ENCODE results near the gene FSTL4. TPM values are rescaled to one million over a fixed set of nuclear protein-coding genes. Genes with fewer than 3 reads are reported as not detected.

The FSTL4 gene
- polyA plus RNA-seq, 1 donor from 2014 or later, result 0.57 TPM

DNA sequence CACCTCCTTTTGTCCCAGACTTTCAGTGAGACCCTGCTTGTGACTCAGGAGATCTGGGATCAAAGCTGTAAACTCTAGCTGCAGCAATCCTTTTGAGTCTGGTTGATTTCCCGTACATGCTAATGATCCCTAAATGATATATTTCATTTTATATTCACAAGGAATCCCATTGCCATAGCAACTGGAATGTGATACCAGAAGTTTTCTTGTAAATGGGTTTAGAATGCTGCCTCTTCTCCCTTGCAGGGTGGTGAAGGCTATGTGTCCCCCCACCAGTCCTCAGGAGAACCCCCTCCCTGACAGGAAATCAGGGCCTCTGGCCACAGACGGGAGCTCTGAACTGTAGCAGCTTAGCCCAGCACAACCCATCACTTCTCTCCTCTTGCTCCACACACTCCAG lies 215.0 kb downstream of the FSTL4 start:
- Histone ChIP-seq H3K27ac (ENCODE audit: low read length) (no peak overlapping the region), H3F3A (ENCODE audit: insufficient read depth, low read length, poor library complexity, severe bottlenecking) (no peaks in the 10 kb centered on the region), H2AFZ (ENCODE audit: low read depth, low read length) (no peak overlapping the region), H4K20me1 (ENCODE audit: insufficient read depth) (no peaks in the 10 kb centered on the region), H3K9ac (ENCODE audit: low read length) (no peak overlapping the region), H3K27me3 (ENCODE audit: insufficient read depth, low read depth, low read length) (no peaks in the 10 kb centered on the region), H3K4me3 (ENCODE audit: low read length) (no peak overlapping the region), H3K9me3 (ENCODE audit: low read length) (no peaks in the 10 kb centered on the region), H3K79me2 (replicated peaks; ENCODE audit: insufficient read depth, low read length) (no peaks in the 10 kb centered on the region), H3K36me3 (ENCODE audit: insufficient read depth, low read length) (no peaks in the 10 kb centered on the region), H3K4me2 (ENCODE audit: low read length) (peak overlapping the region; percentile 27), H3K9me2 (ENCODE audit: insufficient read depth, low read length) (no peaks in the 10 kb centered on the region)
- no peak for TF ChIP-seq MXI1 (conservative IDR thresholded peaks at IDR 0.05; ENCODE audit: poor library complexity, severe bottlenecking)
- TF ChIP-seq, protein P1, sequence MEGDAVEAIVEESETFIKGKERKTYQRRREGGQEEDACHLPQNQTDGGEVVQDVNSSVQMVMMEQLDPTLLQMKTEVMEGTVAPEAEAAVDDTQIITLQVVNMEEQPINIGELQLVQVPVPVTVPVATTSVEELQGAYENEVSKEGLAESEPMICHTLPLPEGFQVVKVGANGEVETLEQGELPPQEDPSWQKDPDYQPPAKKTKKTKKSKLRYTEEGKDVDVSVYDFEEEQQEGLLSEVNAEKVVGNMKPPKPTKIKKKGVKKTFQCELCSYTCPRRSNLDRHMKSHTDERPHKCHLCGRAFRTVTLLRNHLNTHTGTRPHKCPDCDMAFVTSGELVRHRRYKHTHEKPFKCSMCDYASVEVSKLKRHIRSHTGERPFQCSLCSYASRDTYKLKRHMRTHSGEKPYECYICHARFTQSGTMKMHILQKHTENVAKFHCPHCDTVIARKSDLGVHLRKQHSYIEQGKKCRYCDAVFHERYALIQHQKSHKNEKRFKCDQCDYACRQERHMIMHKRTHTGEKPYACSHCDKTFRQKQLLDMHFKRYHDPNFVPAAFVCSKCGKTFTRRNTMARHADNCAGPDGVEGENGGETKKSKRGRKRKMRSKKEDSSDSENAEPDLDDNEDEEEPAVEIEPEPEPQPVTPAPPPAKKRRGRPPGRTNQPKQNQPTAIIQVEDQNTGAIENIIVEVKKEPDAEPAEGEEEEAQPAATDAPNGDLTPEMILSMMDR (IDR thresholded peaks at IDR 0.05; ENCODE audit: poor library complexity, severe bottlenecking), result no peak
- TF ChIP-seq, protein P2, sequence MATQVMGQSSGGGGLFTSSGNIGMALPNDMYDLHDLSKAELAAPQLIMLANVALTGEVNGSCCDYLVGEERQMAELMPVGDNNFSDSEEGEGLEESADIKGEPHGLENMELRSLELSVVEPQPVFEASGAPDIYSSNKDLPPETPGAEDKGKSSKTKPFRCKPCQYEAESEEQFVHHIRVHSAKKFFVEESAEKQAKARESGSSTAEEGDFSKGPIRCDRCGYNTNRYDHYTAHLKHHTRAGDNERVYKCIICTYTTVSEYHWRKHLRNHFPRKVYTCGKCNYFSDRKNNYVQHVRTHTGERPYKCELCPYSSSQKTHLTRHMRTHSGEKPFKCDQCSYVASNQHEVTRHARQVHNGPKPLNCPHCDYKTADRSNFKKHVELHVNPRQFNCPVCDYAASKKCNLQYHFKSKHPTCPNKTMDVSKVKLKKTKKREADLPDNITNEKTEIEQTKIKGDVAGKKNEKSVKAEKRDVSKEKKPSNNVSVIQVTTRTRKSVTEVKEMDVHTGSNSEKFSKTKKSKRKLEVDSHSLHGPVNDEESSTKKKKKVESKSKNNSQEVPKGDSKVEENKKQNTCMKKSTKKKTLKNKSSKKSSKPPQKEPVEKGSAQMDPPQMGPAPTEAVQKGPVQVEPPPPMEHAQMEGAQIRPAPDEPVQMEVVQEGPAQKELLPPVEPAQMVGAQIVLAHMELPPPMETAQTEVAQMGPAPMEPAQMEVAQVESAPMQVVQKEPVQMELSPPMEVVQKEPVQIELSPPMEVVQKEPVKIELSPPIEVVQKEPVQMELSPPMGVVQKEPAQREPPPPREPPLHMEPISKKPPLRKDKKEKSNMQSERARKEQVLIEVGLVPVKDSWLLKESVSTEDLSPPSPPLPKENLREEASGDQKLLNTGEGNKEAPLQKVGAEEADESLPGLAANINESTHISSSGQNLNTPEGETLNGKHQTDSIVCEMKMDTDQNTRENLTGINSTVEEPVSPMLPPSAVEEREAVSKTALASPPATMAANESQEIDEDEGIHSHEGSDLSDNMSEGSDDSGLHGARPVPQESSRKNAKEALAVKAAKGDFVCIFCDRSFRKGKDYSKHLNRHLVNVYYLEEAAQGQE (IDR thresholded peaks at IDR 0.05; ENCODE audit: borderline replicate concordance), result no peak
- TF ChIP-seq SMC3 (conservative IDR thresholded peaks at IDR 0.05; ENCODE audit: poor library complexity), result no peak

DNA sequence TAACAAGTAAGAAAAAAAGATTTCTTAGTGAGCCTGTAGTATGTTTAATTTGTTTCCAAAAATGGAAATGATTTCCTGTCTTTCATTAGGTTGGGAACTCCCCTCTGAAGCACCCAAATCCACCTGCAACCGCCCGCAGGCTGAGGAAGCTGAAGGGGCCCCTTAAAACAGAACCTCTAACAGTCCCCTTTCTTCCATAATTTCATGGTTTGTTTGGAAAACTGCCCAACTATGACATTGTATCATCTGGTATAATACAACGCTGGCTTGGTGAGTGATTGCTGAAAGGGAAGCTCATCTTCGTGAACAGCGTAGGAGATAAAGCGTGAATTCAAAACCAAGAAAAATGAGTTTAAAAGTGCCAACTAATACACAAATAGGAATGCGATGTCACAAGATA lies 215.5 kb downstream of the FSTL4 start:
- Histone ChIP-seq H3K4me3 (ENCODE audit: low read length) (no peak overlapping the region), H3K9me2 (ENCODE audit: insufficient read depth, low read length) (no peaks in the 10 kb centered on the region), H2AFZ (ENCODE audit: low read depth, low read length) (no peak overlapping the region), H3K27ac (ENCODE audit: low read length) (no peak overlapping the region), H3K4me2 (ENCODE audit: low read length) (no peak overlapping the region), H3K9ac (ENCODE audit: low read length) (no peak overlapping the region), H4K20me1 (ENCODE audit: insufficient read depth) (no peaks in the 10 kb centered on the region), H3K36me3 (ENCODE audit: insufficient read depth, low read length) (no peaks in the 10 kb centered on the region), H3K79me2 (replicated peaks; ENCODE audit: insufficient read depth, low read length) (no peaks in the 10 kb centered on the region), H3K9me3 (ENCODE audit: low read length) (no peaks in the 10 kb centered on the region), H3F3A (ENCODE audit: insufficient read depth, low read length, poor library complexity, severe bottlenecking) (no peaks in the 10 kb centered on the region), H3K27me3 (ENCODE audit: insufficient read depth, low read depth, low read length) (no peaks in the 10 kb centered on the region)
- TF ChIP-seq SMC3 (conservative IDR thresholded peaks at IDR 0.05; ENCODE audit: poor library complexity), result no peak
- TF ChIP-seq, protein P2 (IDR thresholded peaks at IDR 0.05; ENCODE audit: borderline replicate concordance), result no peak
- no peak for TF ChIP-seq EP300 (conservative IDR thresholded peaks at IDR 0.05; ENCODE audit: poor library complexity, severe bottlenecking)
- no peak for TF ChIP-seq POLR2AphosphoS5 (IDR thresholded peaks at IDR 0.05)
- no peak for TF ChIP-seq TAF1 (IDR thresholded peaks at IDR 0.05; ENCODE audit: low read depth)
- no peak for TF ChIP-seq RAD21 (conservative IDR thresholded peaks at IDR 0.05)
- TF ChIP-seq, protein P1 (IDR thresholded peaks at IDR 0.05; ENCODE audit: poor library complexity, severe bottlenecking), result no peak
- no peak for TF ChIP-seq MXI1 (conservative IDR thresholded peaks at IDR 0.05; ENCODE audit: poor library complexity, severe bottlenecking)
- no peak for TF ChIP-seq EZH2 (IDR thresholded peaks at IDR 0.05; ENCODE audit: borderline replicate concordance, insufficient read depth, low read length, poor library complexity, severe bottlenecking)

Data from neural cell (in vitro differentiated cells).